Uterus (tissue), 2 donors: Measurements from ENCODE around the gene SENP5.
"Not testable (repeated sequence)": the region's sequence is repeated elsewhere in the genome, so short reads cannot be mapped to it uniquely, and the experiment has no call there.

ENCODE experiments used
- POLR2A ChIP-seq, 2 donors: fragments of 450-650 bp; IDR thresholded peaks; one replicate each; pipeline ENCODE4 v1.6.1; 2016; ENCODE audit warnings: antibody characterized with exemption in 2 of 2, mild to moderate bottlenecking in 1 of 2, moderate library complexity in 1 of 2
- TF ChIP-seq, protein P1 (sequence below), 4 experiments: fragments of 200-600 bp in 2 of 4; fragments of 450-650 bp in 2 of 4; sonication (generic) in 2 of 4; IDR thresholded peaks; one replicate each; pipeline ENCODE4 v1.5.1; 2016 to 2019; ENCODE audit warnings: antibody characterized with exemption in 4 of 4, mild to moderate bottlenecking in 2 of 4, moderate library complexity in 1 of 4

DNA sequence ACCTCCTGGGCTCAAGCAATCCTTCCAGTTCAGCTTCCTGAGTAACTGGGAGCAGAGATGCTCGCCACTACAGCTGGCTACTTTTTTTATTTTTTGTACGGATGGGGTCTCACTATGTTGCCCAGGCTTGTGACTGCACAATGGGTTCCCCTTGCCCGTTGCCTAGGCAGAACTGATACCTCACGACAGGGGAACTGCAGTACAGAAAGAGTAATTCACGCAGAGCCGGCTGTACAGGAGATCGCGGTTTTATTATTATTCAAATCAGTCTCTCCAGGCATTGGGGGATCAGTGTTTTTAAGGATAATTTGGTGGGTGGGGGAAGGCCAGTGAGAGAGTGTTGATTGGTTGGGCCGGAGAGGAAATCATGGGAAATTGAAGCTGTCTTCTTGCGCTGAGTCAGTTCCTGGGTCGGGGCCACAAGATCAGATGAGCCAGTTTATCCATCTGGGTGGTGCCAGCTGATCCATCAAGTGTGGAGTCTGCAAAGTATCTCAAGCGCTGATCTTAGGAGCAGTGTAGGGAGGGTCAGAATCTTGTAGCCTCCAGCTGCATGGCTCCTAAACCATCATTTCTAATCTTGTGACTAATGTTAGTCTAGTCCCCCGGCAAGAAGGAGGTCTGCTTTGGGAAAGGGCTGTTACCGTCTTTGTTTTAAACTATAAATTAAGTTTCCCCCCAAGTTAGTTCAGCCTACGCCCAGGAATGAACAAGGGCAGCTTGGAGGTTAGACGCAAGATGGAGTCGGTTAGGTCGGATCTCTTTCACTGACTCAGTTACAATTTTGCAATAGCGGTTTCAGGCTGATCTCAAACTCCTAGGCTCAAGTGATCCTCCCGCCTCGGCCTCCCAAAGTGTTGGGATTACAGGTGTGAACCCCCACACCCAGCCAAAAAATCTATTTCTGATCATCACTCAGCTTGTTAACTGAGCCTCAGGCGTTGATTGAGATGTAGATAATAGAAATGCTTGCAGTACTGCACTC, 23.2 kb upstream of the SENP5 start:
- TF ChIP-seq, protein P1, sequence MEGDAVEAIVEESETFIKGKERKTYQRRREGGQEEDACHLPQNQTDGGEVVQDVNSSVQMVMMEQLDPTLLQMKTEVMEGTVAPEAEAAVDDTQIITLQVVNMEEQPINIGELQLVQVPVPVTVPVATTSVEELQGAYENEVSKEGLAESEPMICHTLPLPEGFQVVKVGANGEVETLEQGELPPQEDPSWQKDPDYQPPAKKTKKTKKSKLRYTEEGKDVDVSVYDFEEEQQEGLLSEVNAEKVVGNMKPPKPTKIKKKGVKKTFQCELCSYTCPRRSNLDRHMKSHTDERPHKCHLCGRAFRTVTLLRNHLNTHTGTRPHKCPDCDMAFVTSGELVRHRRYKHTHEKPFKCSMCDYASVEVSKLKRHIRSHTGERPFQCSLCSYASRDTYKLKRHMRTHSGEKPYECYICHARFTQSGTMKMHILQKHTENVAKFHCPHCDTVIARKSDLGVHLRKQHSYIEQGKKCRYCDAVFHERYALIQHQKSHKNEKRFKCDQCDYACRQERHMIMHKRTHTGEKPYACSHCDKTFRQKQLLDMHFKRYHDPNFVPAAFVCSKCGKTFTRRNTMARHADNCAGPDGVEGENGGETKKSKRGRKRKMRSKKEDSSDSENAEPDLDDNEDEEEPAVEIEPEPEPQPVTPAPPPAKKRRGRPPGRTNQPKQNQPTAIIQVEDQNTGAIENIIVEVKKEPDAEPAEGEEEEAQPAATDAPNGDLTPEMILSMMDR (IDR thresholded peaks at IDR 0.05), result not testable (repeated sequence)
- not testable (repeated sequence) for TF ChIP-seq POLR2A (IDR thresholded peaks at IDR 0.05)
